ENCODE measurements around the gene NTF3. TPM values are rescaled to one million over a fixed set of nuclear protein-coding genes. Genes with fewer than 3 reads are reported as not detected.

NTF3 gene
- total and polyA plus RNA-seq, 10 donors: 0.72 to 5.8 (median 2.7) TPM; not detected in 1

DNA sequence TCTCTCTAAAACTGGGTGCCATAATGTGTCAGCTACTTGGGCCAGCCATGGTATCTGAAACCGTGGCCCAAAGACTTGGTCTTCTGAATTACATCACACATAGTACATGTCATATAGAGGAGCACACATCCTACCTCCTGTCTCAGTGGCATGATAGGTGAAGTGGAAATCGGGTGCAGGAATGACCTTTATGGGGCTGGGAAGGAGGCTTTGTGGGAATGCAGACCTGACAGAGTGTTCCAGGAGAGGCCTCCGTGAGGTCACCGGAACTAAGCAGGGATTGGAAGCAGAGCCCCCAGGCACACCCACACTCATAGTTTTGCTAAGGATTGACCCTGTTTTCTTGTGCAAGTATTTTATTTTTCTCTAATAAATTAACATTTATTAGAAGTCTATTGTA lies 82.6 kb downstream of the NTF3 start:
- H3K4me3 ChIP-seq: no peak overlapping the region
- H3K9me3 ChIP-seq: no peaks in the 10 kb centered on the region
- intact Hi-C loops (cut with DNase I; ENCODE audit: low total_unique reads): no loop called here
- peaks cover 0 to 17% (median 0%) of the 10 kb centered on the region in 7 donors for H3K27me3 ChIP-seq (replicated peaks in 1 of 7)
- WGBS, 5 donors: 90 to 96% (median 94%) methylated on average over 4 of the region's 4 CpGs
- no peak for DNase-seq
- no peak for TF ChIP-seq POLR2AphosphoS5 (IDR thresholded peaks at IDR 0.05)
- no peak for TF ChIP-seq POLR2A (IDR thresholded peaks at IDR 0.05)
- TF ChIP-seq, protein P1, sequence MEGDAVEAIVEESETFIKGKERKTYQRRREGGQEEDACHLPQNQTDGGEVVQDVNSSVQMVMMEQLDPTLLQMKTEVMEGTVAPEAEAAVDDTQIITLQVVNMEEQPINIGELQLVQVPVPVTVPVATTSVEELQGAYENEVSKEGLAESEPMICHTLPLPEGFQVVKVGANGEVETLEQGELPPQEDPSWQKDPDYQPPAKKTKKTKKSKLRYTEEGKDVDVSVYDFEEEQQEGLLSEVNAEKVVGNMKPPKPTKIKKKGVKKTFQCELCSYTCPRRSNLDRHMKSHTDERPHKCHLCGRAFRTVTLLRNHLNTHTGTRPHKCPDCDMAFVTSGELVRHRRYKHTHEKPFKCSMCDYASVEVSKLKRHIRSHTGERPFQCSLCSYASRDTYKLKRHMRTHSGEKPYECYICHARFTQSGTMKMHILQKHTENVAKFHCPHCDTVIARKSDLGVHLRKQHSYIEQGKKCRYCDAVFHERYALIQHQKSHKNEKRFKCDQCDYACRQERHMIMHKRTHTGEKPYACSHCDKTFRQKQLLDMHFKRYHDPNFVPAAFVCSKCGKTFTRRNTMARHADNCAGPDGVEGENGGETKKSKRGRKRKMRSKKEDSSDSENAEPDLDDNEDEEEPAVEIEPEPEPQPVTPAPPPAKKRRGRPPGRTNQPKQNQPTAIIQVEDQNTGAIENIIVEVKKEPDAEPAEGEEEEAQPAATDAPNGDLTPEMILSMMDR (IDR thresholded peaks at IDR 0.05 in 8 of 11, conservative IDR thresholded peaks at IDR 0.05 in 3 of 11): no peak
- H3K36me3 ChIP-seq: no peaks in the 10 kb centered on the region
- no peak overlapping the region for H3K27ac ChIP-seq
- H3K4me1 ChIP-seq: peaks cover 0 to 32% (median 20%) of the 10 kb centered on the region in 6 donors

DNA sequence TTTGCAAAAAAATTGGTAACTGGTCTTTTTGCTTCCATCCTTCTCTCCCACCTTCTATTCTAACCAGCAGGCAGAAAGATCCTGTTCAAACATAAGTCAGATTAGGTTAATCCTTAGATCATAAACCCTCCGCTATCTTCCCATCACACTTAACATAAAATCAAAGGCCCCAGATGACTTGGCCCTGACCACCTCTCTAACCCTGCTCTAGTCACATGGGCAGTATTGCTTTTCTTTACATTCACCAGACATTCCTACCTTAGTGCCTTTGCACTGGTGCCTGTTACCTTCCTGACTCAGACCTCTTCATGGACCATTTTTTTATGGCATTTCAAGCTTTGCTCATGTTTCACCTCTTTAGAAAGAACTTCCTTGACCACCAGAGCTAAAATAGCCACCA lies 83.5 kb downstream of the NTF3 start:
- no peak overlapping the region for H3K4me3 ChIP-seq
- no peaks in the 10 kb centered on the region for H3K36me3 ChIP-seq
- no peak for DNase-seq
- no peak overlapping the region for H3K27ac ChIP-seq
- no peaks in the 10 kb centered on the region for H3K9me3 ChIP-seq
- peaks cover 0 to 27% (median 17%) of the 10 kb centered on the region in 6 donors for H3K4me1 ChIP-seq
- intact Hi-C loops (cut with DNase I; ENCODE audit: low total_unique reads): no loop called here
- peaks cover 0 to 17% (median 0%) of the 10 kb centered on the region in 7 donors for H3K27me3 ChIP-seq (replicated peaks in 1 of 7)
- WGBS, 5 donors: 92 to 100% (median 97%) methylated on average over 1 of the region's 1 CpG
- TF ChIP-seq POLR2A (IDR thresholded peaks at IDR 0.05) (no peak), POLR2AphosphoS5 (IDR thresholded peaks at IDR 0.05) (no peak)
- TF ChIP-seq, protein P1 (IDR thresholded peaks at IDR 0.05 in 8 of 11, conservative IDR thresholded peaks at IDR 0.05 in 3 of 11): no peak

DNA sequence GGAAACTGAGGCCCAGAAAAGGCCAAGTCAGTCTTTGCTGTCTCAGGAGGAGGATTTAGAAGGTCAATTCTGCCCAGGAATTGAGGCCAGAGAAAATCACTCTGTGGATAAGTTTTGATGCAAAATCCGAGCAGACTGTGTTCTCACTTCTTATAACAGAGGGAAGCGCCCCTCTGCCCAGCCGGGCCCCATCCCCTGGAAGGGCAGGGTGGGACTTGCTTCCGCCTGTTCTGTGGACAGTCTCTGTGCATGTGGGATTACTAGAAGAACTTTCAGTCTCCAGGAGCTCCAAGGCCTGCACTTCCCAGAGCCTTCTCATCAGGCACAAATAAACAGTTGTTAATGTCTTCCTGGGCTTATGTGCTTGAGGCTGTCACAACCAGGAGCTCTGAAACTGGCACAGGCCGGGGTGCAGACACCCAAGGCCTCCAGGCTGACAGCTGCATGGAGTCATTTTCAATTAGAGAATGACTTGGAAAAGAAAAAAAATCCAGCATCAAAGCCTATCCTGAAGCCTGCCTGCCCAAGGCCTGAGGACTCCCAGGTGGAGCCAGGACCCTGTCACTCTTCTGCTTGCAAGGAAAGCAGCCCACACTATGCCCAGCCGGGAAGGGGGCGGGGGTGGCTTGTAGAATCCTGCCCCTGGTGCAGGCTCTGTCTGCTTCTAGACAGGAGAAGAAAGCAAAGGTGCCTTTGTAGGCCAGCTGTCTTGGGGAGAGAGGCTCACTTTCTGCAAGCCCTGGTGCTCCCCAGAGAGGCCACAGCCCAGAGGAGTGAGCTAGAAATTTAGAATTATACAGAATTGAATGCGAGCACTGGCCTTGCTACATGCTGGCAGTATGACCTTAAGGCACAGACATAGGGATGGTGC lies 84.7 kb downstream of the NTF3 start:
- Histone ChIP-seq H3K27me3 (replicated peaks in 1 of 7) (peaks cover 0 to 12% (median 0%) of the 10 kb centered on the region in 7 donors), H3K27ac (no peak overlapping the region), H3K4me1 (peaks cover 0 to 16% (median 10%) of the 10 kb centered on the region in 6 donors), H3K4me3 (no peak overlapping the region), H3K36me3 (no peaks in the 10 kb centered on the region), H3K9me3 (no peaks in the 10 kb centered on the region)
- intact Hi-C loops (cut with DNase I; ENCODE audit: low total_unique reads): no loop called here
- TF ChIP-seq POLR2AphosphoS5 (IDR thresholded peaks at IDR 0.05): no peak
- 88 to 94% (median 89%) methylated on average over 8 of the region's 8 CpGs for WGBS, 5 donors
- DNase-seq: no peak

DNA sequence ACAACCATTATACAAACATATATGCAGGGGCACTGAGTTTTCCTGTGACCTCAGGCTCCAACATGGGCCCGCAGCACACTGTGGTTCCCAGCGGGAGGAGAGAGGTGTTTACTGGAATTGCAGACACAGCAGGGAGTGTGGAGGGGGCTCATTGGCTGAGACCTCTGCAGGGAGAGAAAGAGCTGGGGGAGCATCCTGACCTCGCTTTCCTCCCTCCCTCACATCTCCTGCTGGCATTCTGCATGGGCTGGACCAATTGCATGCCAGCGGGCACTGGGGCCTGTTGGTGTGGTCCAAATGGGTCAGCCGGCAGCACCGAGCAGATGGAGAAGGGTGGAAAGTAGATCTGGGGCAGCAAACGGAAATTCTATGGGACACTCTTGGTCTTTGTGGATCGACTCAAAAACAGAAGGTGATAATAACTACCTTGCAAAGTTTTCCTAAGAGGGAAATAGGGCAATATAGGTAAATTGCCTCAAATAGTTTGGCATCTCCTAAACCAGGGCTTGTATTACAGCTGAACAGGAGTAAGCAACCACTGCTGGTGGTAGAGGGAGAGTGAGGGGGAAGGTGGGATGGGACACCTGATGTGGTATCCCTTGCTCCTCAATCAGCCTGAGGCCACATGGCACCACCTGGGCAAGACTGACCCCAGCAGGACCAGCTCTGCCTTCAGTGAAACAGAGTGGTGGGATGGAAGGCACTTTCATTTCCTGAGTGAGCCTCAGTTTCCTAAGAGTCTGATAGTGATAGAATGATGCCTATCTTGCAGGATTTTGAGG lies 86.9 kb downstream of the NTF3 start:
- intact Hi-C loops (cut with DNase I; ENCODE audit: low total_unique reads): no loop called here
- Histone ChIP-seq H3K27ac (no peak overlapping the region), H3K4me1 (no peaks in the 10 kb centered on the region), H3K9me3 (no peaks in the 10 kb centered on the region), H3K4me3 (no peak overlapping the region), H3K27me3 (replicated peaks in 1 of 7) (no peaks in the 10 kb centered on the region), H3K36me3 (no peaks in the 10 kb centered on the region)
- 87 to 95% (median 91%) methylated on average over 8 of the region's 8 CpGs for WGBS, 5 donors
- TF ChIP-seq POLR2A (IDR thresholded peaks at IDR 0.05): no peak
- TF ChIP-seq, protein P1 (IDR thresholded peaks at IDR 0.05 in 8 of 11, conservative IDR thresholded peaks at IDR 0.05 in 3 of 11): no peak
- TF ChIP-seq POLR2AphosphoS5 (IDR thresholded peaks at IDR 0.05): no peak
- DNase-seq: no peak

Data from spleen (tissue), 11 donors.